SU-DHL-6 (cell line): ENCODE results near the gene ZSWIM4.

Experiments used
- EZH2phosphoT487 ChIP-seq: fragments of 200-600 bp; sonication (generic), shearing (Covaris generic); conservative IDR thresholded peaks from 2 replicates; pipeline ENCODE4 v1.6.1; 2018; ENCODE audit warnings: mild to moderate bottlenecking, antibody characterized with exemption, low read length, moderate library complexity, mixed read lengths
- TF ChIP-seq, protein P1 (sequence below): fragments of 200-600 bp; sonication (generic); IDR thresholded peaks from one replicate; pipeline ENCODE4 v1.5.1; 2017; ENCODE audit warnings: antibody characterized with exemption, mild to moderate bottlenecking, low read length, moderate library complexity; ENCODE audit not compliant: insufficient read depth, poor library complexity, severe bottlenecking

DNA sequence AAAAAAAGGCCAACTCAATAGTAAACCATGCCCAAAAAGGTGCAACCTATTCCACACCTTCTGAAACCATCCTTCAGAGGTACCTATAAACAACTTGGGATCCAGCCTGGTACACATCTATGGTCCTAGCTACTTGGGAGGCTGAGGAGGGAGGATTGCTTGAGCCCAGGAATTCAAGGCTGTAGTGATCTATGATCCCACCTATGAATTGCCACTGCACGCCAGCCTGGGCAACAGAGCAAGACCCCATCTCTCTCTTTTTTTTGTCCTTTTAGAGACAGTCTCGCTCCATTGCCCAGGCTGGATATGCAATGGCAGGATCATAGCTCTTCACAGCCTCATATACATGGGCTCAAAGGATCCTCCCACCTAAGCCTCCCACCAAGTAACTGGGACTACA, 26.0 kb downstream of the ZSWIM4 start:
- TF ChIP-seq, protein P1, sequence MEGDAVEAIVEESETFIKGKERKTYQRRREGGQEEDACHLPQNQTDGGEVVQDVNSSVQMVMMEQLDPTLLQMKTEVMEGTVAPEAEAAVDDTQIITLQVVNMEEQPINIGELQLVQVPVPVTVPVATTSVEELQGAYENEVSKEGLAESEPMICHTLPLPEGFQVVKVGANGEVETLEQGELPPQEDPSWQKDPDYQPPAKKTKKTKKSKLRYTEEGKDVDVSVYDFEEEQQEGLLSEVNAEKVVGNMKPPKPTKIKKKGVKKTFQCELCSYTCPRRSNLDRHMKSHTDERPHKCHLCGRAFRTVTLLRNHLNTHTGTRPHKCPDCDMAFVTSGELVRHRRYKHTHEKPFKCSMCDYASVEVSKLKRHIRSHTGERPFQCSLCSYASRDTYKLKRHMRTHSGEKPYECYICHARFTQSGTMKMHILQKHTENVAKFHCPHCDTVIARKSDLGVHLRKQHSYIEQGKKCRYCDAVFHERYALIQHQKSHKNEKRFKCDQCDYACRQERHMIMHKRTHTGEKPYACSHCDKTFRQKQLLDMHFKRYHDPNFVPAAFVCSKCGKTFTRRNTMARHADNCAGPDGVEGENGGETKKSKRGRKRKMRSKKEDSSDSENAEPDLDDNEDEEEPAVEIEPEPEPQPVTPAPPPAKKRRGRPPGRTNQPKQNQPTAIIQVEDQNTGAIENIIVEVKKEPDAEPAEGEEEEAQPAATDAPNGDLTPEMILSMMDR: no peak
- no peak for TF ChIP-seq EZH2phosphoT487
